NCI-H524 treated with DMSO at 0.1 percent for 48 hours (cell line): ENCODE data around the gene PTAFR.

Source experiments
- DNase-seq: peaks from one replicate; lab custom pipeline; 2025; lab: John Stamatoyannopoulos, UW

PTAFR gene

DNA sequence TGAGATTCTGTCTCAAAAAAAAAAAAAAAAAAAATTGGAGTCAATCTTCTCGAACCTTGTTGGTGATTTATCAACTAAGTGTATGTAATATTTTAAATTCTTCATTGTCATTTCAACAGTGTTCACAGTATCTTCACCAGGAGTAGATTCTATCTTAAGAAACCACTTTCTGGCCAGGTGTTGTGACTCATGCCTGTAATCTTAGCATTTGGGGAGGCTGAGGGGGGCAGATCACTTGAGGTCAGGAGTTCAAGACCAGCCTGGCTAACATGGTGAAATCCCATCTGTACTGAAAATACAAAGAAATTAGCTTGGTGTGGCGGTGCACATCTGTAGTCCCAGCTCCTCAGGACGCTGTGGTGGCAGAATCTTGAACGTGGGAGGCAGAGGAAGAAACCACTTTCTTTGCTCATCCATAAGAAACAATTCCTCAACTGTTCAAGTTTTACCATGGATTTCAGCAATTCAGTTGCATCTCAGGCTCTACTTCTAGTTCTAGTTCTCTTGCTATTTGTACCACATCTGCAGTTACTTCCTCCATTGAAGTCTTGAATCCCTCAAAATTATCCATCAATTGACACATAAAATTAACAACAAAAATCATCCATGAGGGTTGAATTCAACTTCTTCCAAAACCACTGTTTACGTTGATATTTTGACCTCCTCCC lies 57.7 kb downstream of the PTAFR start:
- DNase-seq, result no peak

DNA sequence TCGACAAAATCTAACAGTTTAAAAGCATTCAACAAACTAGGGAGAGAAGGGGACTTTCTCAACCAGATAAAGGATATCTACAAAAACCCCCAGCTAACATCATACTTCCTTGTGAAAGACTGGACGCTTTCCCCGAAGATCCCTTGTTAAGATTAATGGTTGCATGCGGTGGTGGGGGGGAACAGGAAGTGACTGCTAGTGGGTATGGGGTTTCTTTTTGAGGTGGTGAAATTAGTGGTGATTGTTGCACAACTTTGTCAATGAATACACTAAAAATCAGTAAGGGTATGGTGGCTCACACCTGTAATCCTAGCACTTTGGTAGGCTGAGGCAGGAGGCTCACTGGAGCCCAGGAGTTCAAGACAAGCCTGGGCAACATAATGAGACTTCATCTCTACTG lies 61.2 kb downstream of the PTAFR start:
- no peak for DNase-seq

DNA sequence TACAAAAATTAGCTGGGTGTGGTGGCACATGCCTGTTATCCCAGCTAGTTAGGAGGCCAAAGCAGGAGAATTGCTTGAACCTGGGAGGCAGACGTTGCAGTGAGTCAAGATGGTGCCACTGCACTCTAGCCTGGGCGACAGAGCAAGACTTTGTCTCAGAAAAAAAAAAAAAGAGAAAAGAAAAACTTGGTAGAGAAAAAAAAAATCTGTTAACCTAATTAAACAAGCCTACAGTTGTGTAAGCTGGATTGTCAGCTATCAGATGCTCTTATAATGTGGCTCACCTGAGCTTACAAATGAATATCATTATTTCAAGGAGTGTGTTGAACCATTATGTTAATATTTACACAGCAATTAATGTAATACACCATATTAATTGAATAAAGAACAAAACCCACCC lies 61.6 kb downstream of the PTAFR start:
- DNase-seq, result no peak

DNA sequence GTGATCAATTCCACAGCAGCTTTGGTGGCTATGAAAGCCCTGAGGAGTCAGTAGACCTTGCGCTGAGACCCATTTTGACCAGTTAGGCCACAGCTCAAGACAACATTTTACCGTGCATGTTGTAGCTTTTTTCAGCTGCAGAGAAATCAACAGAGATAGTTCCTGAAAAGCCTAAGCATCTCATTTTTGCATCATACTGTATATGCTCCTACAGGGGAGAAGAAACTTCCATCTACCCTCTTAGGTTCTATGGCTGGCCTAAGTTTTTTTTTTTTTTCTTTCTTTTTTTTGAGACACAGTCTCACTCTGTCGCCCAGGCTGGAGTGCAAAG lies 63.3 kb downstream of the PTAFR start:
- no peak for DNase-seq

DNA sequence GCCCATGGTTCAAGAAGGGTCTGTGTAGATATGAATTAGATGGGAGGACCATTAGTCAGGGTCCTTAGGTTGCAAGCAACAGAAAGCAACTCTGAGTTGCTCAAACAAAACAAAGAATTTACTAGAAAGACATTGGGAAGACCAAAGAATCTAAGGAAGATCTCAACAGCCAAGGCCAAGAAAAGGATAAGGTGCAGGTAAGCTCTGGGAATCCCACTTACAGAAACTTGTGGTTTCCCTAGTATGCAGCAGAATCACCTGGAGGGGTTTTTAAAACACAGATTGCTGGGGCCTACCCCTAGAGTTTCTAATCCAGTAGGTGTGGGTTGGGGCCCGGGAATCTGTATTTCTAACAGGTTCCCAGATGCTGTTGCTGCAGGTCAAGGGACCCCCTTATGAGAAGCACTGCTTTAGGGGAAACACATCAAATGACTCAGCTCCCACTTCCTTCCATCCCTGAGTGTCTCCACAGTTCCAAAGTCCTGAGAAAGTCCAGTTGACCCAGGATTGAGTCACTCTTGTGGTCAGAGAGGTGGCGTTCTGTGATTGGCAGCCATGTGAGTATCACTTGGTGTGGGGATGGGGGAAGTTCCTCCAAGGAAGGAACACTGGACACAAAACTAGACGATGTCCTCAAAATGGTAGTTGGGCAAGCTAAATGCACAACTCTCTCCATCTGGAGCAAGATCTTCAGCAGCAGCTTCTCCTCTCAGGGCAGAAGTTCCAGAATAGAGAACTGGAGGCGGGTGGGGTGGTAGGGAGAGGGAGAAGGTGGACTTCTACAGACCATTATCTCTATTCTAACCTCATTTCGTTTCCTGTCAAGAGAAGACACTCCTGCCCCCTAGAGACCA lies 63.9 kb downstream of the PTAFR start:
- no peak for DNase-seq

DNA sequence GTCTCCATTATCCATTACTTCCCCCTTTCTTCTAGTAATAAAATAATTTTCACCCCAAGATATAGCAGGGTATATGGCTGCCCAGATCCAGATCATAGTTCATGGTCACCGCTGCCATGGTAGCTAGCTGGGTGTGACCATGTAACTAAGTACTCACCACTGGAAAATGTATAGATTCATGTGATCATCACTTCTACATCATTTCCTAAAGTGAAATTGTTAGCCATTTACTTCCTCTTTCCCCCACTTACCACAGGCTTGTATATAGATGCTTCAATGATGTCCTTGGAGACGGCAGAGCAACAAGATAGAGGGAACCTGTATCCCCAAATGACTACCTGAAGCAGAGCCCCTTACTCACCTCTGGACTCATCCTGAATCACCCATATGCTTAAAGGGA lies 65.3 kb downstream of the PTAFR start:
- no peak for DNase-seq

DNA sequence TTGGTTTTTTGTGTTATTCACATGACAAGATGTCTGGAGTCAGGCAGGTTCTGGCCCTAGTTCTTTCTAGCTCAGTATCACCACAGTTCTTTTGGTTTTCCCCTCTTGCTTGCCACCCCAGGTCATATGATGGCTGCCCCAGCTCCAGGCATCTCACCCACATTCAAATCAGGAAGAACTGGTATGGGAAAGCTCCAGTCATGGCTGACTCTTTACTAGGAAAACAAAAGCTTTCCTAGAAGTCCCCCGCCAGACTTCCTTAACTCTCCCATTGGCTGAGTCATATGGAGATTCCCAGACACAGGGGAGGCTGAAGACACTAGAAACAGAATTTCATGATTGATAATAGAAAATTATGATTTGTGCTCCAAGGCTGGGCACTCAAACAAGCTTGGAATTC lies 65.9 kb downstream of the PTAFR start:
- DNase-seq, result no peak

DNA sequence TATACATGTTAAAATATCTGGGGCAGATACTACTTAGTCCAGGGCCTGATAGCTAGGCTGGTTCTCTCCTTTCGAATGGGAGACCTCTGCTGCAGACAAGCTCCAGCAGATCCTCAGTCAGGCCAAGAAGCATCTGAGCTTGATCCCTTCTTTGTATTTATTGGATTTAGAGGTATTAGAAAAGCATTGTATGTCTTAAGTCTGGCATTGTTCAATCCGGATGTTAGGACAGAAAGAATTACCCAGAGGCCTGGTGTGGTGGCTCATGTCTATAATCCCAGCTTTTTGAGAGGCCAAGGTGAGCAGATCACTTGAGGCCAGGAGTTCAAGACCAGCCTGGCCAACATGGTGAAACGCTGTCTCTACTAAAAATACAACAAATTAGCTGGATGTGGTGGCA lies 66.9 kb downstream of the PTAFR start:
- no peak for DNase-seq

DNA sequence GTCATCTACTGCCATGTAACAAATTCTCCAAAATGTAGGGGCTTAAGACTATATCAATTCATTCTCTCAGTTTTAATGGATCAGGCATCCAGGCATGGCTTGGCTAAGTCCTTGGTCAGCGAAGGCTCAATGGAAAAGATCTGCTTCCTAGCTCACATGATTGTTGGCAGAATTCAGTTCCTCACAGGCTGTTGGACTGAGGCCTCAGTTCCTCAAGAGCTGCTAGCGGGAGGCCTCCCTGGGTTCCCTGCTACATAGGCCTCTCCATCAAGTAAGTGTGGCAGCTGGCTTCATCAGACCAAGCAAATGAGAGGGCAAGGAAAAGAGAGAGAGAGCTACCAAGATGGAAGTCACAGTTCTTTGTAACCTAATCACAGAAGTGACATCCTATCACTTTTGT lies 68.5 kb downstream of the PTAFR start:
- DNase-seq, result no peak

DNA sequence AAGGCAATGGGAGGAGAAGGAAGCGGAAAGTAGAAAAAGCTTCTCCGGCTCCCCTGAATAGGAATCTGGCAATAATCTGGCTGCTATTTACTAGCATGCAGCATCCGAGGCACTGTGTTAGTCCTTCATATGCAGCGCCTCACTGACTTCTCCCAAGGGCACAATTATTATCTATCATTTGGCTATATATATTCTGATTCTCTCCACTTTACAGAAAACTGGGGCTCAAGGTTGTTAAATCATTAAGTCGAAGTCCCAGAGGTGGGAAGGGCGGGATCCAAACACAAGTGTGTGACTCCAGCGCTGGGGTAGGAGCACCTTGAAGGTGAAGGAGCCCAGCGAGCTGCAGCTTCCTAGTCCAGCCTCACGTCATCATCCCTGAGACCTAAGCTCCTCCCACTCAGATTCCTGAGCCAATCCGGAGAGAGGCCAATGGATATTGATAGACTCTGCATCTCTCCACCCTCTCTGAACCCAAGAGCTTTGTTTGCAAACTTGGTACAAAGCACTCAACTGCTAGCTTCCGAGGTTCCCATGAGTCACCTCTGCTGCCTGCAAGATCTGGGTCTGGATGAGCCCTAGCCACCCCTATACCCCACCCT lies 71.5 kb downstream of the PTAFR start:
- no peak for DNase-seq

DNA sequence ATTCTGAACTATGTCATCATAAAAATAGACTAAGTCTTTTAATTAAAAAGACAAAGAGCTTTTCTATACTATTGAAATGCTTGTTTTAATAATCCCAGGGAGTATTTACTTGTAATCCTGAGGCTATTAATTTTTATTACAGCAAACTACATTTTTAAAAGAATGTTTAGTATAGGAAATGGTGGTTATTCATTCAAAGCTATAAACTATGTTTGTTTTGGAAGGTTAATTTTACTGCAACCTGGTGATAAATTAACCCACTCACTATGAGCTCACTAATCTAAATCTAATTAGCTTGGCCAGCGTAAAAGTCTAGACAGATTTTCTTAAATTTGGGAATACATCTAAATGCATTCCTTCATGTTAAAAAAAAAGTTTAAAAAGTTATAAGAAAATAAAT lies 74.3 kb downstream of the PTAFR start:
- no peak for DNase-seq

DNA sequence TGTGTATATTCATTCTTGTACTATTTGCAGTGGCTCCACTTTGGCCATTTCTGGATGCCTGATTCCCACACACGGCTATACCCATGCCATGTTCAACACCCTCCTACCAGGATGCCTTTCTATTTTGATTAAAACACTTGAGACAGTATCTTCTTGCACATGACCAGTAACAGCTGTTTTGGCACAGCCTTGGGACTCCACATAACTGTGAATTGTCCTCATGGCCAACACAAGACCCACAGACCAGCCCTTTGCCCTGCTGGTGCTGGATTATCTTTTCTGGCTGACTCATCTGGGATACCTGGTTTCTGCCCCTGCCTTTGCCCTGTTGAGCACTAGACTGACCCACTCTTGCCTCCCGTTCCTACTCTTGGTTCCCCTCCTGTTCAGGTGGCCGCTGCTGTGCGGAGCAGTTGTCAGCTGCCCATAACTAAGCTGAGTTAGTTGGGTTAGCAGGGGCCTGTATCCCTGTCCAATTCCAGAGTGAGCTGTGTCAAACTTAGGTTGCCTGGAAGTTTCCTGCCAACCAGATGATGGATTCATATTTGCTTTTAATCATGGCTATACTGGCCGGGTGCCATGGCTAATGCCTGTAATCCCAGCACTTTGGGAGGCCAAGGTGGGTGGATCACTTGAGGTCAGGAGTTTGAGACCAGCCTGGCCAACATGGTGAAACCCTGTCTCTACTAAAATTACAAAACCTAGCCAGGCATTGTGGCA lies 77.3 kb downstream of the PTAFR start:
- DNase-seq, result no peak
